GM18873 (cell line): ENCODE measurements around the gene ELAVL2.

Source experiments
- ATAC-seq: cut with Tn5 transposase; IDR thresholded peaks from one replicate; pipeline ENCODE4 v1.9.1; 2021; ENCODE audit warnings: mild to moderate bottlenecking, moderate library complexity, moderate number of reproducible peaks; ENCODE audit not compliant: unreplicated experiment, low FRiP score

The ELAVL2 gene

GRCh38 chr9:23826120-23826629, at the start of gene ELAVL2:
Gene ELAVL2 (minus strand): TSS chr9:23826240. CDS start chr9:23762234, 64,006 bp downstream.
- ATAC-seq: peak; percentile 93

GRCh38 chr9:23858234-23858633, 32.2 kb upstream of the ELAVL2 start:
- no peak for ATAC-seq

GRCh38 chr9:23855873-23856604, 30.0 kb upstream of the ELAVL2 start:
- no peak for ATAC-seq

GRCh38 chr9:23850690-23851629, 24.9 kb upstream of the ELAVL2 start:
- no peak for ATAC-seq

GRCh38 chr9:23850242-23850689, 24.2 kb upstream of the ELAVL2 start:
- ATAC-seq: no peak

GRCh38 chr9:23849379-23850035, 23.5 kb upstream of the ELAVL2 start:
- ATAC-seq: no peak

DNA sequence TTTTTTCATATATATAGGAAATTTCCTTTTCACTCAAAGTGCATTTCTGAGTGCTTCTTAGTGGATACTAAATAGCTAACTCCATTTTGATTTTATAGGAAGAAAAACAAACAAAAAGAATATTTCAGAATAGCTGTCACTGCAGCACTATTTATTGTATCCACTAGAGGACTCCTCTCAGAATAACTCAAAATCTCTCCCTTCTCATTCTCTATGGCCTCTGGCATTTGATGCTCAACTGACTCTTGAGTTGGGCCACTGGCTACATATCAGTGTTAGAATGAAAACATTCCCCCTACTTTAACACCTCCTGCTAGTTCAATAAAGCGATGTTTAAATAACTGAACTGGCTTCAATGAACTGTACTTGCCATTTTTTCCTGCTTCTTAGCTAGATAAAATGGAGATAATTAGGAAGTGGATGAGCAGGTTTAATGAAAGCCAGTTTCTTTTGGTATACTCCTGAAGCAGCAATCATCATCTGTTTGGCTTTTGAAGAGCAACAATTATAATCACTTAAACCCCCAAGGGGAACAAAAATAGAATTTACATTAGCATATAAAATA, 16.6 kb upstream of the ELAVL2 start:
- no peak for ATAC-seq

GRCh38 chr9:23841304-23841703, 15.3 kb upstream of the ELAVL2 start:
- ATAC-seq: no peak

GRCh38 chr9:23837038-23837437, 11.0 kb upstream of the ELAVL2 start:
- ATAC-seq: no peak

DNA sequence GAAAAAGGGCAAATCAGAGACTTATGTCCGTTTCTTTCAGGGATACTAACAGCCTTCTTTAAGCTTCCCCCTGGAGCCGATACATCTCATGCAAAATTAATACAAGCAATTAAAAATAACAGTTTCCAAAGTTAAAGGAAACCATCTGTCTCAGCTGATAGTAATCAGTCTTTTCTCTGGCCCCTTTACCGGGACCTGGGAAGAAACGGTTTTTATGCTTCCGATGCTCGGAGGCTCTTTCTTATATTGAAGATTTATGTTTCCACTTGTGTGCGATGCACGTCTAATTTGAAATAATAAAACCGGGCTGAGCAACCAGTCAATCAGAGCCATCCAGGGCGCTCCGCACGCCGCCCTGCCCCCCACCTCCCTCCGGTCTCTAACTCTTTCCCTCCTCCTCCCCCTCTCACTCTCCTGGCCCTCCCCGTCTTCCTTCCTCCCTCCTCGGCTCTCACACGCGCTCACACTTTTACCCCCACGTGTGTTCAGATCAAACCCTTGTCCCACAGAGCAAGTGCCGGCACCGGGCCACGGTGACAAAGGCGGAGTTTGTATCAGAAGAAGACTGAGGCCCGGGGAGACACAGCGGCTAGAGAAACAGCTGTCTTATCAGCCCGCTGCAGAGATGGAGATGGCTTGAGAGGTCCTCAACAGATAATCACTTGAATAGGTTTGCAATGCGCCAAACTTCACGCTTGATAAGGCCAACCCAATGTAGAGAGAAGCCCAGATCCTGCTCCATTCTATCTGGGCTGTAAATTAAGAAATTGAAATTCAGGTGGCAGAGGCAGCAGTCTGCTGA, 5.1 kb upstream of the ELAVL2 start:
- ATAC-seq: no peak

DNA sequence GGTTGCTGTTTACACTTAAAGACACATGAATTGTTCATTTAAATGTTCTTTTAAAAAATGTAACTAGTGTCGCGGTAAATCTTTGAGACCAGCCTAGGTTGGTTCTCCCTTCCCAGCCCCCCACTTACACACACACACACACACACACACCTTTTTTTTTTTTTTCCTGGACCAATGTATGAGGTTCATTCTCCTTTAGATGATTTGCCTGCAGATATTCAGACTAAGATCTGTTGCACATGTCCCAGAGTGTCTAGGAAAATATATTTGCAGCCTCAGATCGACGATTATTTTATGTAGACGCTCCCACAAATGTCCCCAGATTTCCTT, 4.4 kb upstream of the ELAVL2 start:
- no peak for ATAC-seq

DNA sequence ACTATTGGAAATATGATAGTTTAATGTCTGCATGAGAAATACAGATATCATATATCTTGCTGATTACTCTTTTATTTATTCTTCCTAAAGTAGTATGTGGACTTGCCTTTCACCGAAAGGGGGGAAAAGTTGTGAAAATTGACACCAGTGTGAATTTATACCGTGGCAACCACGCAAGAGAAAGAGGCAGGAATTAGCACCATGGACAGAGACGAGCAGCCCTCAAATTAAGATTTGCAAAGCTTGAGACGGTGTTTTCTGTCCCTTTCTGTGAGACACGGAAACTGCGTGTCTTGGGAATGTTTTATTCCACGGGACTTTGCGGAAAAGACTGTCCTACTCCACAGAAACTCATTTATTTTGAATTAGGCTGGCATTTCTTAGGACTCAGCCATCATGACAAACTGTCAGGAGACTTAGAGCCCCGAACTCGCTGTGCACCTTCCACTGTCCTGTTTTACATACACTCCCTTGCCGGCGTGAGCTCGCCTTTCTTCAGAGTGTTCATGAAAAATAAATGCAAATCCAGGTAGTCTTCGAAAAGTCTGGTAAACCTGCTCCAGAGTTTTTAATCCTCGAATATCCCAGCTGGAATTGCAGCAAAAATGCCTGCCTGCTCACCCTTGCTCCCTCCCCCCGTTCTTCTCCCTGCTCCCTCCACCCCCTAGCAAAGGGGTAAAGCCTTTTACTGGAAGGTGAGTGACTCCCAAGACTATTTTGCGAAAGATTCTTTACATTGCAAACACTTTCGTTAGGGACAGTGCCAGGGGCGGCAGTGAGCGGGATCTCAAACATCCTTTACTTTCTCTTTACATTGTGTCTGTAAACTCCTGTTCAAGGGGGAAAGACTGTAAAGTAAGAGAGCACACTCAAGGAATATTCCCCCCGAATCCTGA, 3.8 kb upstream of the ELAVL2 start:
- ATAC-seq: no peak

GRCh38 chr9:23825700-23826099, 340 bp downstream of the ELAVL2 start:
- no peak for ATAC-seq

DNA sequence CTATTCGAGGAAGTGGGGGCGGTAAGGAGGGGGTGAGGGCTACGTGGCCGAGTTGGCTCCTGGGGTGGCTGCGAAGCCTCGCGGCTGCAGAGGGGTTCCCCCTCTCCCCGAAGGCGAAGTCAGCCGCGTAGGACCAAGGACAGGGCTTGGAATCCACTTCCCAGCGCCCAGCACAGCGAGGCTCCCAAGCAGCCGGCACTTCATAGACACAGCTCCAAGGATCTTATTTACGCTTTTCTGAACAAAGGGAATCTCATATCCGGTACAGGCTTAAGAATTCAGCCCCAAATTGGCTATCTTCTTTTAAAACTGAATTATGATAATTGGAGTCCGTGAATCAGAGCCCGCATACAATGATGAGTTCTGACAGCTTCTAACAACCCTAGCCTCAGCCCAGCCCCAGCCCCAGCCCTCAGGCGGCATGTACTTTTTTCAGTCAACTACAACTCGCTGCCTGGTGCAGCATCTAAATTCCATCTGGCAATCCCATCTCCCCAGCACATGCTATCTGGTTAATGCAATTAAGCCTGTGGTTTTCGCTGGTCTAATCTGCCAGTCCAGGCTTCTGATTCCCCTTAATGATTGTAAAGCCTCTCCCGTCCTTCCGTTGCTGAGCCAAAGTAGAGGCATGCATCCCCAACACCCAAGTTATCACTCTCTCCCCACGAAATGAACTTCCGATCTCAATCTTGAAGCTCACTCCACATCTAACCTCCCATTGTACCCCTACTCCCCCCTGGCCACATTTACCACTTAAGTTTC, 1.0 kb downstream of the ELAVL2 start:
- no peak for ATAC-seq

GRCh38 chr9:23823986-23824829, 1.8 kb downstream of the ELAVL2 start:
- ATAC-seq: no peak

DNA sequence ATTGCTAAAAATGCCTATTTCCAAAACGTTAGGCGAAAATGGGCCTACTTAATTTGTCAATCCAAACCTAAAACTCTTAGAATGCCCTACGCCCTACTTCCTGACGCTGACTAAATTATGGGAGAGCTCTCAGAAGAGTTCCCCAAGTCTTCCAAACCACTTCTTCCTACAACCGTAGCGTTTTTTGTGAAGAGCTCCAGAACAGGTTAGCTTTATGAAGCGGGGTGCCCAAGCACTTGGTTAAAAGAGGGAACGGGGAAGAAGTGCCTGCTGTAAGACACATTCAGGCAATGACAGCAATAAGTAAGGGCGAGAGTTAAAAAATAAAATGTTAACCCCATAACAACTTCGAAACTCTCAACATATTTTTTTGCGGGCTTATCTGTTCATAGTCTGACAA, 2.8 kb downstream of the ELAVL2 start:
- no peak for ATAC-seq
